Measurements from ENCODE around the gene ACTRT2.

DNA sequence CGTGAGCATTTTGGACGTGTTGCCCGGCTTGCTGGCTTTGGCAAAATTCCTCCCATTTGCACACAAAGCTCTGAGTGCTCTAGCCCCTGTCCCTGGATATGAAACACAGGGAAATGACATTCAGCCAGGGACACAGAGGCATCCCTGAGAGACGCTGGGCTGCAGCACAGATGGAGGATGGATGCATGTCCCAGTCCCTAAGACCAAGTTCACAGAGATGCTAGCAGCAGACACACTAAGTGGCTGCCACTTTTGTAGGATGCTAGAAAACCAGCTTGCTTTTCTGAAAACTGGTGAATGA, 12.5 kb downstream of the ACTRT2 start:
- TF ChIP-seq POLR2AphosphoS5 (IDR thresholded peaks at IDR 0.05; ENCODE audit: low read depth, low read length) (no peak), POLR2A (IDR thresholded peaks at IDR 0.05; ENCODE audit: low read depth, low read length) (no peak)
